ENCODE measurements around the gene RTP2. TPM values are rescaled to one million over a fixed set of nuclear protein-coding genes. Genes with fewer than 3 reads are reported as not detected.

The RTP2 gene
- total RNA-seq, 1 experiment from 2014 or later: not detected

- H3K4me3 ChIP-seq (ENCODE audit: low read depth, low read length, poor library complexity, severe bottlenecking): no peak overlapping the region
- TF ChIP-seq EZH2 (IDR thresholded peaks at IDR 0.05; ENCODE audit: borderline replicate concordance, low read depth, low read length, poor library complexity, severe bottlenecking): no peak
- TF ChIP-seq CTCF (conservative IDR thresholded peaks at IDR 0.05; ENCODE audit: low read depth, low read length): no peak
- BruUV-seq (replicated peaks): no TSS peak
- CTCF ChIA-PET: no interaction called here
- H3K27ac ChIP-seq (ENCODE audit: low read depth, low read length, poor library complexity, severe bottlenecking): no peak overlapping the region
- peaks cover 91% of the 10 kb centered on the region for H3K36me3 ChIP-seq (ENCODE audit: insufficient read depth, low read length, poor library complexity, severe bottlenecking)
- H3K4me1 ChIP-seq (ENCODE audit: insufficient read depth, low read length, poor library complexity, severe bottlenecking): no peaks in the 10 kb centered on the region
- H3K9me3 ChIP-seq (ENCODE audit: low read depth, low read length, poor library complexity, severe bottlenecking): no peaks in the 10 kb centered on the region
- H3K27me3 ChIP-seq (replicated peaks; ENCODE audit: insufficient read depth, low read depth, low read length, poor library complexity): no peaks in the 10 kb centered on the region
- DNase-seq (ENCODE audit: low spot score): no peak
- intact Hi-C loops (cut with micrococcal nuclease; ENCODE audit: unreplicated experiment): no loop called here
- POLR2A ChIA-PET (ENCODE audit: low non-redundant PET): no interaction called here
Observed at GRCh38 chr3:187729598-187729997, 27.2 kb upstream of the RTP2 start.

- H3K27me3 ChIP-seq (replicated peaks; ENCODE audit: insufficient read depth, low read depth, low read length, poor library complexity): no peaks in the 10 kb centered on the region
- DNase-seq (ENCODE audit: low spot score): no peak
- no peaks in the 10 kb centered on the region for H3K9me3 ChIP-seq (ENCODE audit: low read depth, low read length, poor library complexity, severe bottlenecking)
- no peak overlapping the region for H3K4me3 ChIP-seq (ENCODE audit: low read depth, low read length, poor library complexity, severe bottlenecking)
- CTCF ChIA-PET: no interaction called here
- H3K27ac ChIP-seq (ENCODE audit: low read depth, low read length, poor library complexity, severe bottlenecking): no peak overlapping the region
- intact Hi-C loops (cut with micrococcal nuclease; ENCODE audit: unreplicated experiment): no loop called here
- no peaks in the 10 kb centered on the region for H3K4me1 ChIP-seq (ENCODE audit: insufficient read depth, low read length, poor library complexity, severe bottlenecking)
- TF ChIP-seq CTCF (conservative IDR thresholded peaks at IDR 0.05; ENCODE audit: low read depth, low read length): no peak
- peaks cover 93% of the 10 kb centered on the region for H3K36me3 ChIP-seq (ENCODE audit: insufficient read depth, low read length, poor library complexity, severe bottlenecking)
- POLR2A ChIA-PET (ENCODE audit: low non-redundant PET): no interaction called here
- no TSS peak for BruUV-seq (replicated peaks)
Observed at GRCh38 chr3:187728940-187729583, 26.7 kb upstream of the RTP2 start.

GRCh38 chr3:187728248-187728647, 25.9 kb upstream of the RTP2 start:
- peaks cover 96% of the 10 kb centered on the region for H3K36me3 ChIP-seq (ENCODE audit: insufficient read depth, low read length, poor library complexity, severe bottlenecking)

More at GRCh38 chr3:187728248-187728647, 25.9 kb upstream of the RTP2 start:
- TF ChIP-seq CTCF (conservative IDR thresholded peaks at IDR 0.05; ENCODE audit: low read depth, low read length) (no peak), EZH2 (IDR thresholded peaks at IDR 0.05; ENCODE audit: borderline replicate concordance, low read depth, low read length, poor library complexity, severe bottlenecking) (no peak)
- no TSS peak for BruUV-seq (replicated peaks)
- Histone ChIP-seq H3K27ac (ENCODE audit: low read depth, low read length, poor library complexity, severe bottlenecking) (no peak overlapping the region), H3K9me3 (ENCODE audit: low read depth, low read length, poor library complexity, severe bottlenecking) (no peaks in the 10 kb centered on the region), H3K4me1 (ENCODE audit: insufficient read depth, low read length, poor library complexity, severe bottlenecking) (no peaks in the 10 kb centered on the region), H3K27me3 (replicated peaks; ENCODE audit: insufficient read depth, low read depth, low read length, poor library complexity) (no peaks in the 10 kb centered on the region), H3K4me3 (ENCODE audit: low read depth, low read length, poor library complexity, severe bottlenecking) (no peak overlapping the region)
- POLR2A ChIA-PET (ENCODE audit: low non-redundant PET): no interaction called here
- intact Hi-C loops (cut with micrococcal nuclease; ENCODE audit: unreplicated experiment): no loop called here
- CTCF ChIA-PET: no interaction called here
- no peak for DNase-seq (ENCODE audit: low spot score)
